Thyroid gland (tissue), 4 donors: ENCODE measurements around the gene ASB2.

Experiments
- POLR2A ChIP-seq, 2 donors: fragments of 450-650 bp; IDR thresholded peaks; one replicate each; pipeline ENCODE4 v1.6.1; 2017; ENCODE audit warnings: antibody characterized with exemption in 2 of 2, mild to moderate bottlenecking in 2 of 2, moderate library complexity in 1 of 2
- TF ChIP-seq, protein P1 (sequence below), 6 experiments: fragments of 200-600 bp in 3 of 6; fragments of 450-650 bp in 3 of 6; sonication (generic) in 3 of 6; IDR thresholded peaks; one replicate each; pipeline ENCODE4 v1.5.1; 2016 to 2019; ENCODE audit warnings: antibody characterized with exemption in 6 of 6, mild to moderate bottlenecking in 2 of 6, inconsistent platforms in 1 of 6, moderate library complexity in 1 of 6

DNA sequence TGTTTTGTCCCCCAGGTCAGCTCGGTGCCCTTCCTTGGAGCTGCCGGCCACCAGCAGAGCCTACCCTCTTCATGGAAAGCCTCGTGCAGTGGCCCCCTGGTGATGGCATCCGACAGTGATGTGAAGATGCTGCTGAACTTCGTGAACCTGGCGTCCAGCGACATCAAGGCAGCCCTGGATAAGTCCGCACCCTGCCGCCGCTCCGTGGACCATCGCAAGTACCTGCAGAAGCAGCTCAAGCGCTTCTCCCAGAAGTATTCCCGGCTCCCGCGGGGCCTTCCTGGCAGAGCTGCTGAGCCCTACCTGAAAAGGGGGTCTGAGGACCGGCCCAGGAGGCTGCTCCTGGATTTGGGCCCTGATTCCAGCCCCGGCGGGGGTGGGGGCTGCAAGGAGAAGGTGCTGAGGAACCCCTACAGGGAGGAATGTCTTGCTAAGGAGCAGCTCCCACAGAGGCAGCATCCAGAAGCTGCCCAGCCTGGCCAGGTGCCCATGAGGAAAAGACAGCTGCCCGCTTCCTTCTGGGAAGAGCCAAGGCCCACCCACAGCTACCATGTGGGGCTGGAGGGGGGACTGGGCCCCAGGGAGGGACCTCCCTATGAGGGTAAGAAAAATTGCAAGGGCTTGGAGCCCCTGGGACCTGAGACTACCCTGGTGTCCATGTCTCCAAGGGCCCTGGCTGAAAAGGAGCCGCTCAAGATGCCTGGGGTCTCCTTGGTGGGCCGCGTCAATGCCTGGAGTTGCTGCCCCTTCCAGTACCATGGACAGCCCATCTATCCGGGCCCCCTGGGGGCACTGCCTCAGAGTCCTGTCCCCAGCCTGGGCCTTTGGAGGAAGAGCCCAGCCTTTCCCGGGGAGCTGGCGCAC lies 48.0 kb downstream of the ASB2 start:
- TF ChIP-seq, protein P1, sequence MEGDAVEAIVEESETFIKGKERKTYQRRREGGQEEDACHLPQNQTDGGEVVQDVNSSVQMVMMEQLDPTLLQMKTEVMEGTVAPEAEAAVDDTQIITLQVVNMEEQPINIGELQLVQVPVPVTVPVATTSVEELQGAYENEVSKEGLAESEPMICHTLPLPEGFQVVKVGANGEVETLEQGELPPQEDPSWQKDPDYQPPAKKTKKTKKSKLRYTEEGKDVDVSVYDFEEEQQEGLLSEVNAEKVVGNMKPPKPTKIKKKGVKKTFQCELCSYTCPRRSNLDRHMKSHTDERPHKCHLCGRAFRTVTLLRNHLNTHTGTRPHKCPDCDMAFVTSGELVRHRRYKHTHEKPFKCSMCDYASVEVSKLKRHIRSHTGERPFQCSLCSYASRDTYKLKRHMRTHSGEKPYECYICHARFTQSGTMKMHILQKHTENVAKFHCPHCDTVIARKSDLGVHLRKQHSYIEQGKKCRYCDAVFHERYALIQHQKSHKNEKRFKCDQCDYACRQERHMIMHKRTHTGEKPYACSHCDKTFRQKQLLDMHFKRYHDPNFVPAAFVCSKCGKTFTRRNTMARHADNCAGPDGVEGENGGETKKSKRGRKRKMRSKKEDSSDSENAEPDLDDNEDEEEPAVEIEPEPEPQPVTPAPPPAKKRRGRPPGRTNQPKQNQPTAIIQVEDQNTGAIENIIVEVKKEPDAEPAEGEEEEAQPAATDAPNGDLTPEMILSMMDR (IDR thresholded peaks at IDR 0.05), result no peak
- no peak for TF ChIP-seq POLR2A (IDR thresholded peaks at IDR 0.05)
